GM21381 (cell line): Measurements from ENCODE around the gene SMAD6.
"Not testable (repeated sequence)": the region's sequence is repeated elsewhere in the genome, so short reads cannot be mapped to it uniquely, and the experiment has no call there.

Source experiments
- ATAC-seq: cut with Tn5 transposase; IDR thresholded peaks from one replicate; pipeline ENCODE4 v1.9.1; 2021; ENCODE audit warnings: mild to moderate bottlenecking, moderate library complexity; ENCODE audit not compliant: unreplicated experiment

SMAD6 gene

DNA sequence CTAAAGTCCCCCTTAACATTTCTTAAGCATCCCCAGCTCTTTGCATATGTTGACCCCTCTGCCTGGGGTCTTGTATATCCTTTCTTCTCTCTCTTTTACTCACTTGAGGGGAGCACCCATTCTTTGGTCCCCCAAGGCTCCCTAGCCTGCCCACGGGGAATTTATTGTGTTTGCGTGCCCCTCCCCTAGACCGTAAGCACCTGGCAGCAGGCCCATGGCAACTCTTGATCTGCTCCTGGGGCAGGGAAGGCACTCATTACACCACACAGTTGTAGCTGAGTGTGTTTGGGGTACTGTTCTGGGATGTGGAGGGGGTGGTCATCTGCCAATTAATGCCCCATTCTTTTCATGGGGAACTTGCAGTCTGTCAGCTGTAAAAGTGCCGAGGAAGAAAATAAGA is 27.3 kb upstream of the SMAD6 start:
- ATAC-seq, result no peak

DNA sequence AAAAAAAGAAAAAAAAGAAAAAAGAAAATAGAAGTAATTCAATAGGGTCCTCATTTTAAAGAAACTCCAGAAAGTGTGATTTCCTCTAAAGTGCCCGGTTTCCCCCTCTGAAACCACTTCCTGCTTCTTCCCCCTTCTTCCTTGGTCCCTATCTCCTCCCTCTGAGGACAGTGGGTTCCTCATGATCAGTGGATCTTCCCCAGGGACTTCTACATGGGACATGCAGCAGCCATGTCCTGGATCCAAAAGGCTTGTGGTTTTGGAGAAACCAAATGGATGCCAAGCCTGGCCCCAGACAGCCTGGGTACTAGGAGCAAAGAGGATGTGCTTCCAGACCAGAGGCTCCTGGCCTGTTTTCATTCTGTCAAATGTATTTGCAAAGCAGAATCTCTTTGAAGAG is 26.6 kb upstream of the SMAD6 start:
- ATAC-seq, result no peak

DNA sequence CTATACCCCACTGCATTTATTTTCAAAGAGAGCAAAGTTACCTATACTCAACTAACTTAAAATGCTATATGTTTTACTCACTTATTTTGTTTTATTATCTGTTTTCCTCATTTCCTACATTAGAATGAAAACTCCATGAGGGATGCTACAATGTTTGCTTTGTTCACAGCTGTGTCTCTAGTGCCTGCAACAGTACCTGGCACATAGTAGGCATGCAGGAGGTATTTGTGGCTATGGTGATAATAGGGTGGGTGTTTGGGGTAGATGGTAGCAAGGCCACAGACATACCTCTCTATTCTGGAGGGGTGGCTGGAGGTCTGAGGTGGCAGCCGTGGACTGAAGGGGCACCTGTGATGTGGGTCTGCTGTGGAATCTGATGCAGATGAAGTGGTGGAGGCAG is 24.7 kb upstream of the SMAD6 start:
- ATAC-seq, result no peak

DNA sequence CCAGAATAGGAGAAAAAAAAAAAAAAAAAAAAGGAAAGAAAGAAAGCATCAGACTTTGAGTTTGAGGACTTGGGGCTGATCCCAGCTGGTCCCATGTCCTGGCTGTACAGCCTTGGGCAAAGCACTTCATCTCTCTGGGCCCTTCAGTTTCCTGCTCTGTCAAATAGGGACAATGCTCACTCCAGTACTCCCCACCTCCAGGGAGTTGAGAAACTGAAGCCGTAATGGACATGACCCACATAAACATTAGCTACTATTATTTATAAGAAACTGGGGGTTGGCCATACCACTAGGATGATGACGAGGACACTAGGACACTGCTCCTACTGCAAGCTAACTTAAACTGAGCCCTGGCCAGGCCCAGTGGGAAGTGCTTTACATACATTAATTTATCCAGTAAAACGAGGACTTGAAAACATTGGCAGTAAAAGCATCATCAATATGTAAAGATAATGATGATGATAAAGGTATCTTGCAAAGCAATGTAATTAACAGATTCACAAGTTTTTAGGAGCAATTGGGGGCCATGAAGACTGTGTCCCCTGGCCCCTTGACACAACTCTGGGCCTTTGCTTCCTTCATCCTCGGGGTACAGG is 22.9 kb upstream of the SMAD6 start:
- ATAC-seq, result no peak

DNA sequence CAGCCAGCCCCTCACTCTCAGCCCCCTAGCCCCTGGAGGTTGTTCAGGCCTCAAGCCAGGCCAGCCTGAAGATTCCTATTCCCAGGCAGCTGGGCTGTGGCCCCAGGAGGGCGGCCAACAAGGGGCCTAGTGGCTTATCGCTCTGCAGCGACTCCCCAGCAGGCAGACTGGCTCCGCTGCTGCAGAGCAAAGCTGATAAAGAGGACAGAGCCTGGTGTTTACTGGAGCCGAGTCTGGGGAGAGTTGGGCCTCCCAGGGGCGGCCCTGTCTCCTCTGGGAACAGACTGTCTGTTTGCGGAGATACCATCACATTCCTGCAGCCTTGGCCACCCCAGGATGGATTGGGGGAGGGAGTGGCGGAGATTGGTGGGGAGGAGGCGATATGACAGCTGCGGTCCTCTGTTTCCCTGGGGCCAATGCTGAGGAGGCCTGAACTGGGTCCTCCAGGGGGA is 22.4 kb upstream of the SMAD6 start:
- no peak for ATAC-seq

DNA sequence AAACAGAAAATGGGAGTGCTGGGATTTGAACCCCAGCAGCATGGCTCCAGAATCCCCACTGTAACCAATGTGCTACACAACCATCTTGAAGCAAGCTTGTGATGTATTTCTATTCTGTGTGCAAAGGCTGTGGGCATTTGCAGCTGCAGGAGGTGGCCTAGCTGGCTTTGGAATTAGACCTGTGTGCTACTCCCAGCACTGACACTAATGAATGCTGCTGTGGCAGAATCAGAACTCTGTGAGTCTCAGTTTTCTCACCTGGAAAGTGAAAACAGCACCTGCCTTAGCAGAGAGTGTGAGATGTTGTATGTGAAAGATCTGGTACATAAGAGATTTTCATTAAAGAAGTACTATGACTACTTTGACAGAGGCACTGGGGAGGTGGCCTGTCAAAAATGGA is 21.5 kb upstream of the SMAD6 start:
- no peak for ATAC-seq

DNA sequence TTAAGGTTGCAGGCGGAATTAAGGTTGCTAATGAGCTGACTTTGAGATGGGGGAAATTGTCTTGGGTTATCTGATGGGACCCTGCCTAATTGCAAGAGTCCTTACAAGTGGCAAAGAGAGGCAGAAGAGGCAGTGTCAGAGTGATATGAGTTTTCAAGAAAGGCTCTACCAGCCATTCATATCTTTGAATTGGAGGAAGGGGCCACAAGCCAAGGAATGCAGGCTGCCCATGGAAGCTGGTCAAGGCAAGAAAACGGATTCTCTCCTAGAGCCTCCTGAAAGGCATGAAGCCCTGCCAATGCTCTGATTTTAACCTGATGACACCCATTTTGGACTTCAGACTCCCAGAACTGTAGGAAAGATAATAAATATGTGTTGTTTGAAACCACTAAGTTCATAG is 20.6 kb upstream of the SMAD6 start:
- ATAC-seq, result no peak

DNA sequence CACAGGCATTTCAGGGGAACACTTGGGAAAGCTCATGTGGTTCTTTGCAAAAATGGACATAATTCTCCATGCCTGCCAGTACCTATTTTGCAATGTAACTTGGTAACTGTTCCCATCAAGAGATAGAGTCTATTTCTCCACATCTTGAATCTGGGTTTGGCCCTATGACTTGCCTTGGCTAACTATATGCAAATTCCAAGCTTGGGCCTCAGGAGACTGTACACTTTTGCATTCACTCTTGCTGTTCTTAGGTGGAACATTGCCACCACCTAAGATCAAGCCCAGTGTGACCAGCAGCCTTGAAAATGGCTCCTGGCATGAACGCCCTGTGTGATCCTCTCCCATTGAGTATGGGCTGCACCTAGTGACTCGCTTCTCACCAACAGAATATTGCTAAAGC is 19.8 kb upstream of the SMAD6 start:
- no peak for ATAC-seq

DNA sequence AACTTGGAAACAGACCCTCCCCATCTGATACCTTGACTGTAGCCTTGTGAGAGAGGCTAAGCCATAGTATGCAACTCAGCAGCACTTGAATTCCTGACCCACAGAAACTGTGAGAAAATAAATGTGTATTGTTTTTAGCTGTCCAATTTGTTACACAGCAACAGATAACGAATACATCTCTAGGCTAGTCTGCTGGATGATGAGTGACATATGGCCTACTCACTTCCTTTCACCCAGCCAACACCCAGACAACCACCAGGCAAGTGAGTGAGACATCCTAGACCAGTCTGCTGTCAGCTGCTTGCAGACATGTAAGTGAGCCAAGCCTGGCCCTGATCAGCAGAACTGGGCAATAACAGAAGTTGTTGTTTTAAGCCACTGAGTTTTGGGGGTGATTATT is 19.2 kb upstream of the SMAD6 start:
- ATAC-seq, result no peak

DNA sequence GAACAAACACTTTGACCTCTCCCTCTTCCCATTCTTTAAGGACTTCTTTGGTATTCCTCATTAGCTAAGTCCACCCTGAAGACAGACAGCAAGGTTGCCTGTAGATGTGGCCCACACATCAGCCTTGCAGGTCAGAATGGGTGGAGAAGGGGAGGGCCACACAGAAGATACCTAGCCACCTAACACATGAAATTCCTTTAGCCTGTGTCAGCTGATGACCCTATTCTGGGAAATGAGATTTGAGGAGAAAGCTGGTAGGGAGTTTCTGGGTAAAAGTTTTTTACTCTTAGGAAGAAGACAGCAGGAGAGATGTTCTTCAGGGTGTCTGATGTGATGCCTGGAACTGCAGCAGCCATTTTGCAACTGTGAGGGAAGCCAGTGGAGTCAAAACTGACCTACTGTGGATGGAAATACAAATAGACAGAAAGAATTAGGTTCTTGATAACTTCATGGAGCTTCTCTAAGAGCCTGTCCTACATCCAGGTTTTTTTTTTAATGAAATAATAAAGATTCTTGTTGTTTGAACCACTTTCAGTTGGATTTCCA is 17.8 kb upstream of the SMAD6 start:
- no peak for ATAC-seq

DNA sequence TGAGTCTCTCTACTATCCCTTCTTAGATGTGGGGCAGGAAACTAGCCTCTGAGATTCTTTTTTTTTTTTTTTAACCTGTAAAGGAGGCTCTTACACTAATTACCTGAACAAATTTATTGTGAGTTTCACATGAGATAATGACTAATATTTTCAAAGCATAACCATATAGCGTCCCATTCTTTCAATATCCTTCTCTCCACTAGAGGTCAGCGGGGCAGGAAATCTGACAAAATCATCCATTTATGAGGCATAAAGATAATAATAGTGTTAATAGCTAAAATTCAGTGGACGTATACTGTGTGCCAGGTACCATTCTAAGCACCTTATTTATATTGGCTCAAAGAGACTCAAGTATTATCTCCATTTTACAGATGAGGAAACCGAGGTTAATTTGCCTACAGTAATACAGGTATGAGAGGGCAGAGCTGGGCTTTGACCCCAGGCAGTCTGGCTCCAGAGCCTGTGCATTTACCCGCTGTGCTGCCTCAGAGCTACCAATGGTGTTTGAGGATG is 16.3 kb upstream of the SMAD6 start:
- no peak for ATAC-seq

DNA sequence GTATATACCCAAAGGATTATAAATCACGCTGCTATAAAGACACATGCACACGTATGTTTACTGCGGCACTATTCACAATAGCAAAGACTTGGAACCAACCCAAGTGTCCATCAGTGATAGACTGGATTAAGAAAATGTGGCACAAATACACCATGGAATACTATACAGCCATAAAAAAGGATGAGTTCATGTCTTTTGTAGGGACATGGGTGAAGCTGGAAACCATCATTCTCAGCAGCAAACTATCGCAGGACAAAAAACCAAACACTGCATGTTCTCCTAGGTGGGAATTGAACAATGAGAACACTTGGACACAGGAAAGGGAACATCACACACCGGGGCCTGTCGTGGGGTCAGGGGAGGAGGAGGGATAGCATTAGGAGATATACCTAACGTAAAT is 11.1 kb upstream of the SMAD6 start:
- ATAC-seq, result not testable (repeated sequence)

DNA sequence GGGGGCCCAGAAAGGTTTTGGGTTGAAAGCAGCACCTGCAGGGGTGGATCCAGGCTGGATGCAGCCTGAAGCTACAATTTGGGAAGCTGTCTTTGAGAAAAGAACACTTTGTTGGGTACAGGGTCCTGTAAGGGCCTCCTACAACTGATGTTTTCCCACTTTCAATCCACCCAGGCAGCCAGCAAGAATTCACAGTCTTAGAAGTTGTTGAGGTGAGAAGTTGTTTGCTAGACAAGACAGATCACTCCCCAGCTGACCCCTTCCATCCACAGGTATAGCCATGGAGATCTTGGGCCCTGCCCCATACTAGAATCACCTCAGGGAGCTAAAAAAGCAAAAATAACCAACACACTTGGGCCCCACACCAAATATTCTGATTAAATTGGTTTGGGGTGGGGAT is 10.3 kb upstream of the SMAD6 start:
- no peak for ATAC-seq

DNA sequence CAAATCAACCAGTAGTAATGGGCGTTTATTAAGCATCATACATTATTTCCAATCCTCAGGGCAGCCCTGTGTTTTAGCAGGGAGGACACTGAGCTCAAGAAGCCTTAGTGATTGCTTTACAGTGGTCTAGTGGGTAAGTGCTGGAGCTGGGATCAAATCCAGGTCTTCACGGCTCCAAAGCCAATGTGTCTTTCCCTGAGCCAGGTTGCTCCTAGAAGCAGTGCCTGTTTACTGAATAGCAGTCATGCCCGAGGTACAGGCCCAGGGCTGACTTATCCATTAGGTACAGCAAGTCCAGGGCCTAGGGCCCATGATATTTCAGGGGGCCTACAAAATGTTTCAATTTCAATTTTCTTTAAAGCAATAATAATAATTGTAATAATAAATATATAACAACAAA is 9.6 kb upstream of the SMAD6 start:
- no peak for ATAC-seq

DNA sequence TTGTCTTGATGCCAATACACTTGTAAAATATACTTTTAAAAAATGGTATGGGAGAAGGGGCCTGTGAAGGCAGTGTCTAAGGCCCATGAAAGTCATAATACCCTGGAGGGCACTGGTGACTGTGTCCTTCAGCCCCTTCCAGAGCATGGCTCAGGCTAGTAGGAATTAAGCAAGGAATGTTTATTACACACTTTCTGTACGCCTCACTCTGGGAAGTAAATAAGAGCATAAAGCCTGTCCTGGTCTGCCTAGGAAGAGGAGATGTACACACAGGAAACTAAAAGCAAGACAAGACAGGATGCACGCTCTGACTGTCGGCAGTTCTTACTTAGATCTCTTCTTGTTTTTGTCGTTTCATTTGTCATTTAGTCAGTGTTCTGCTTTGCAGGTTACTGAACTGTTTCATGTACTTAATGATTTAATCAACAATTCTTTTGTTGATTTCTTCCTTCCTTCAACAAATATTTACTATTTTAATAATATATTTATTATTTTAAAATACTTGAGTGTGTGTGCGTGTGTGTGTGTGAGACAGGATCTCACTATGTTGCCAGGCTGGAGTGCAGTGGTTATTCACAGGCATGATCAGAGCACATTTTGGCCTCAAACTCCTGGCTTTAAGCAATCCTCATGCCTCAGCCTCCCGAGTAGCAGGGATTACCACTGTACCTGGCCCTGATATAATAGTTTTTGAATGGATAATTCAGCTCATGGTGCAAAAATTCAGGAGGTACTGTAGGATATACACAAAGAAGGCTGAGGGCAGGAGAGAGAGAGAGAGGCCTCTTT is 9.0 kb upstream of the SMAD6 start:
- no peak for ATAC-seq

DNA sequence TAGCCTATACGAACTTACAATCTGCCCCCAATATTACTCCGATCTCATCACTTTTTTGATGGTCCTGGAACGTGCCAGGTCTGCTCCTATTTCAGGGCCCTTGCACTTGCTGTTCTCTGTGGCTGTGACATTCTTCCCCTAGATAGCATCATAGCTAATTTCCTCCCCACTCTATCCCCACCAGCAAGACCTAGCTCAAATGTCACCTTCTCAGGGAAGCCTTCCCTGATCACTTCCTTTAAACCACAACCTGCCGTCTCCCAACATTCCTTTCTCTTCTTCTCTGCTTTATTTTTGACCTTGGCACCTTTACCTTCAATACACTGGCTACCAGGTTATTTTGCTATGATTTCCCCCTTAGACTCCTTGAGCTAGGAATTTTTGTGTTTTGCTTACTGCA is 5.3 kb upstream of the SMAD6 start:
- ATAC-seq, result no peak

DNA sequence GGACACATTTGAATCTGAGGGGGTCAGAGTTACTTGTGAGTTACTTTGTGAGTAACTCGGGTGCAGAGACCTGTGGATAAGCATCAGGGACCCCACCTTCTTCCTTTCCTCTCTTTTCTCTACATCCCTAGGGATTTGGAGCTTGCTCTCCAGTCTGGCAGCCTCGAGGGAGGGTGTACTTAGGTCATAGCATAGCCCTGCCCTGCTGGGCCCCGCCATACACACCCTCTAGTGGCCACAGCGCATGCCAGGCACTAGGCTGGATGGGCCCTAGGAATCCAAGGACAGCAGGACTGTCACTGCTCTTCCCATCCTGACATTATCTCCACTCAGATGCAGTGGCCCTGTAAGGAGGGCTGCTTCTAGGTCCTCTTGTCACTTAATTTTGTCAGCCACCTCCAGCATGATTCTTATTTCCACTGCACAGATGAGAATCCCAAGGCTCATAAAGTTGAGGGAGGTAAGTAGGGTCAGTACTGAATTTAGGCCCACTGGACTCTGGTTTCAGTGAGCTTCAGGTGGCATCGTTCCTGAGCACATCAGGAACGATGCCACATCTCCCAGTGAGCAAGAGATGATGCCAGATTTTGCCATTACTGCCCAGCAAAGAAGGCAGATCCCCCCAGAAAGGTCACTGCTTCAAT is 3.6 kb upstream of the SMAD6 start:
- ATAC-seq, result no peak

DNA sequence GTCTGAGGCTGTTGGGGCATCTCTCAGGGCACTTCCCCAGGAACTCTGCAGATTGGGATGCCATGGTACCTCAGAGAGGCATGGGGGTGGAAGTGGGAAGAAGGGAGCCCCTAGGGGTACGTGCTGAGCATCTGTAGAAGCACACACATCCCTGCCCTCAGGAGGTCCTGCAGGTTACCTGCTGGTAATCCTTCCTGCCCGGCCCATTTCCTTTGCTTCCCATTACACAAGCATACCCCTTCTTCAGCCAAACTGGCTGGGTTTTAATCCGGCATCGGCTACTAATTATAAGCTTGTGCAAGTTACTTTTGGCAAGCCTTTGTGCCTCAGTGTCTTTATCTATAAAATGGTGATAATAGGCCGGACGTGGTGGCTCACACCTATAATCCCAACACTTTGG is 3.1 kb upstream of the SMAD6 start:
- no peak for ATAC-seq

DNA sequence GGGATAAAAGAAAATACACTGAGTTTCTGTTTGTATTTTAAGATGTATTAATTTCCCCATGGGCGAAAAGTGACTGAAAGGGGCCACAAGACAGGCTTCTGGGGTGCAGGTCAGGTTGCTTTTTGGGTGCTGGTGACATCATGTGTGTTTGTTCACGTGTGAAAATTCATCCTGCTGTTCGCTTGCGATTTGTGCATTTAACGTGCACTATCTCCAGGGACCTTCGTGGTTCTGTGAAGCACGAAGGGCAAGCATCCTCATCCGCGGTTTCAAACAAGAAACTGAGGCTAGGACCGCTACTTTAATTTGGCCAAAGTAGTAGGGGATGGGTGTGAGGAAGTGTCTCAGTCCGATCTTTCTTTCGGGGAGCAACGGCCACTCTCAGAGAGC is 1.6 kb upstream of the SMAD6 start:
- ATAC-seq, result no peak

DNA sequence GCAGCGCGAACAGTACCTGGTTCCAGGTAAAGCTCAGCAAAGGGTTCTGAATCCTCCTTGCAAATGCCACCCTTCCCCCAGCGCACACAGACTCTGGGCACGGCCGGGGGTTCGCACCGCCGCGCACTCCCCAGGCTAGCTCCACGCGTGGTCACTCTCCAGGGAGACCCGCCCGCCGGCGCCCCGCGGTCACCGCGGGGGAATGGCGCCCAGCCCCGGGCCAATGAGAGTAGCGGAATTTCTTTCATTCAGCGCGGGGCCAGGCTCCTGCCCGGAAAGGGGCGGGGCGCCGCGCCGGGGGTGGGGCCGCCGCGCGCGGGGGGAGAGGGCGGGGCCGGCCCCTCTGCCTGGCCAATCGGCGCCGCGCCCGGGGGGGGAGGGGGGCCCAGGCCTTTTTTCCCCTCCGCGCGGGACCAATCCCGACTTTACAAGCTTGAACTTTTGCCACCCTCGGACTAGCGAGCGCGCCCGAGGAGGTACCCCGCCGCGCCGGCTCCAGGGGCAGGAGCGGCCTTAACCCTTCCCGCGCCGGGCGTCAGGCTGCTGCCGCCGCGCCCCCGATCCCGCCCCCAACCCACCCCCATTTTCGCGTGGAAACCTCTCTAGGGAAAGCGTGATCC is 1.1 kb upstream of the SMAD6 start:
- peak; percentile 61 for ATAC-seq

DNA sequence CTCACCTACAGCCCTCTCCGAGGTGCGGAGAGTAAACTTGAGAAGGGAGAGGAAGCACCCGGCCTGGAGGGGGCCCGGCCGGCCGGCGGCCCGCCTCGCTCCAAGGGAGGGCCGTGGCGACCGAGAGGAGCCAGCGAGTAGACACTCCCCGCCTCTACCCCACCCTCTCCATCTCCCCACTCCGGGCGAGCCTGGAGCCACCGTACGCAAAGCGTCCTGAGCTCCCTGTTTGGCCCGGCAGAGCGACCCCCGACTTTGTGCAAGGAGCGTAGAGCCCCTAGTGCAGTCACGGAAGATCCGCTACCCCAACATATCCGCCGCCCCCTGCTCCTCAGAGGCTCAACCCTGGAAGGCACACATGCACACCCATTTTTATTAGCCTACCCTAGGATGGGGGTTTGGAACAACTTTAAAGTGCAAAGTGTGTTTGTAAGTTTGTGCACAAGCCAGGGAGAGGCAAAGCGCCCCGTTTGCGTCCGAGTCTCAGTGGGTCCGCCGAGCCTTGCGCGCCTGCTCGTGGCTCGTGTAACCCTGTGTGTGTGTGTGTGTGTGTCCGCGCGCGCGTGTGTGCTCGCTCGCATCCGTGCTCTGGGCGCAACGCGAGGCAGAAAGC is 508 bp upstream of the SMAD6 start:
- peak; percentile 33 for ATAC-seq
